GM18502 (cell line): ENCODE results near the gene ELOF1.
"Not testable (repeated sequence)": the region's sequence is repeated elsewhere in the genome, so short reads cannot be mapped to it uniquely, and the experiment has no call there.

Experiments used
- ATAC-seq: cut with Tn5 transposase; IDR thresholded peaks from one replicate; pipeline ENCODE4 v1.9.1; 2021; ENCODE audit warnings: mild to moderate bottlenecking; ENCODE audit not compliant: unreplicated experiment, poor library complexity

The ELOF1 gene

GRCh38 chr19:11558881-11559828, at the start of gene ELOF1:
Gene ELOF1 (minus strand): TSS chr19:11559230. CDS start chr19:11554347, 4,883 bp downstream.
- ATAC-seq = peak; percentile 79

GRCh38 chr19:11606484-11606883, 47.5 kb upstream of the ELOF1 start:
- ATAC-seq = no peak

- not testable (repeated sequence) for ATAC-seq
Measured at GRCh38 chr19:11599704-11600103, 40.7 kb upstream of the ELOF1 start.

GRCh38 chr19:11598746-11599145, 39.7 kb upstream of the ELOF1 start:
- ATAC-seq = no peak

GRCh38 chr19:11598103-11598483, 39.1 kb upstream of the ELOF1 start:
- no peak for ATAC-seq

- peak; percentile 97 for ATAC-seq
Measured at GRCh38 chr19:11597202-11598102, 38.4 kb upstream of the ELOF1 start, which contains the start of gene ZNF627. Gene ZNF627 (plus strand): TSS chr19:11597483. CDS start chr19:11597628, 145 bp downstream.

- no peak for ATAC-seq
Measured at GRCh38 chr19:11596156-11596555, 37.1 kb upstream of the ELOF1 start.

- ATAC-seq = no peak
Measured at GRCh38 chr19:11594084-11594483, 35.1 kb upstream of the ELOF1 start.

- no peak for ATAC-seq
Measured at GRCh38 chr19:11587975-11588631, 29.1 kb upstream of the ELOF1 start.

- ATAC-seq = no peak
Measured at GRCh38 chr19:11587302-11587974, 28.4 kb upstream of the ELOF1 start.

- no peak for ATAC-seq
Measured at GRCh38 chr19:11586331-11586730, 27.3 kb upstream of the ELOF1 start.

- peak; percentile 67 for ATAC-seq
Measured at GRCh38 chr19:11581740-11582139, 22.7 kb upstream of the ELOF1 start.

- no peak for ATAC-seq
Measured at GRCh38 chr19:11580116-11580515, 21.1 kb upstream of the ELOF1 start.

- no peak for ATAC-seq
Measured at GRCh38 chr19:11578258-11579142, 19.5 kb upstream of the ELOF1 start.

- no peak for ATAC-seq
Measured at GRCh38 chr19:11577451-11578257, 18.6 kb upstream of the ELOF1 start, which contains the start of gene ACP5. Gene ACP5 (minus strand): TSS chr19:11577645. CDS start chr19:11577317, 328 bp downstream.

GRCh38 chr19:11576227-11576626, 17.2 kb upstream of the ELOF1 start:
- no peak for ATAC-seq

- ATAC-seq = no peak
Measured at GRCh38 chr19:11574689-11575088, 15.7 kb upstream of the ELOF1 start.

GRCh38 chr19:11573763-11574162, 14.7 kb upstream of the ELOF1 start:
- not testable (repeated sequence) for ATAC-seq
